GM21786 (cell line): ENCODE data around the gene LDLRAD3.
A peak's percentile ranks its signal among the peaks of the same experiment; 100 is the strongest.
"Not testable (repeated sequence)": the region's sequence is repeated elsewhere in the genome, so short reads cannot be mapped to it uniquely, and the experiment has no call there.

Experiments
- ATAC-seq: cut with Tn5 transposase; IDR thresholded peaks from one replicate; pipeline ENCODE4 v1.9.1; 2021; ENCODE audit not compliant: unreplicated experiment

The LDLRAD3 gene, protein sequence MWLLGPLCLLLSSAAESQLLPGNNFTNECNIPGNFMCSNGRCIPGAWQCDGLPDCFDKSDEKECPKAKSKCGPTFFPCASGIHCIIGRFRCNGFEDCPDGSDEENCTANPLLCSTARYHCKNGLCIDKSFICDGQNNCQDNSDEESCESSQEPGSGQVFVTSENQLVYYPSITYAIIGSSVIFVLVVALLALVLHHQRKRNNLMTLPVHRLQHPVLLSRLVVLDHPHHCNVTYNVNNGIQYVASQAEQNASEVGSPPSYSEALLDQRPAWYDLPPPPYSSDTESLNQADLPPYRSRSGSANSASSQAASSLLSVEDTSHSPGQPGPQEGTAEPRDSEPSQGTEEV

DNA sequence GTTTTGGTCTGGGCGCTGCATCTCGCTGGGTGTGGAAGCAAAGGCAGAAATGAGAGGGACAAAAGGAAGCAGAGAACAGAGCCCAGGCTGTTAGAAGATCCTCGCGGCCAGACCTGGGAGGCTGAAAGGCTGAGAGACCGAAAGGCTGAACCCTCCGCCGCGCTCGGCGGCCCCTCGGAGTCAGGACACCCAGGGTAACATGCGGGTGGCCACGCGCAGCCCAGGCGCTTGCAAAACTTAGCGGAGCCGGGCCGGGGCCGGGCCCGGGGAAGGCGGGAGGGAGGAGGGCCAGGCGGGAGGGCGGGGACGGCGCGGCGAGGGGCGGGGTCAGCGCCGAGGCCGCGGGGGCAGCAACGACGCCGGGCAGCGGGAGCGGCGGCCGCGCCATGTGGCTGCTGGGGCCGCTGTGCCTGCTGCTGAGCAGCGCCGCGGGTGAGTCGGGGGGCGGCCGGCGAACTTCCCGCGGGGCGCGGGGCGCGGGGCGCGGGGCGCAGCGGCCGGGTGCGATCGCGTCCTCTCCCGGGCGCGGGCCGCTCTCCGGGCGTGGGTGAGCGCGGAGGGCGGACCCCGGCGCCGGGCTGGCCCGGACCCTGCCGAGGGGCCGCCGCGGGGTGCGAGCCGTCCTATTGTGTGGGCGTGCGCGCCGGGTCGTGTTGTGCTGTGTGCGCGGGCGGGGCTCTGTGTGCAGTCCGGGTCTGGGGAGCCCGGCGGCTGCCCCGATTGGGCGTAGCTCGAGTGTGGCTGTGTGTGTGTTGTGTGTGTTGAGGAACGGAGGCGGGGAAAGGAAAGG lies at the start of gene LDLRAD3:
Gene LDLRAD3 (plus strand): TSS at position 350 of the 790 bp plus-strand sequence. CDS start 37 bp downstream, at position 387.
- ATAC-seq, result peak; percentile 67

DNA sequence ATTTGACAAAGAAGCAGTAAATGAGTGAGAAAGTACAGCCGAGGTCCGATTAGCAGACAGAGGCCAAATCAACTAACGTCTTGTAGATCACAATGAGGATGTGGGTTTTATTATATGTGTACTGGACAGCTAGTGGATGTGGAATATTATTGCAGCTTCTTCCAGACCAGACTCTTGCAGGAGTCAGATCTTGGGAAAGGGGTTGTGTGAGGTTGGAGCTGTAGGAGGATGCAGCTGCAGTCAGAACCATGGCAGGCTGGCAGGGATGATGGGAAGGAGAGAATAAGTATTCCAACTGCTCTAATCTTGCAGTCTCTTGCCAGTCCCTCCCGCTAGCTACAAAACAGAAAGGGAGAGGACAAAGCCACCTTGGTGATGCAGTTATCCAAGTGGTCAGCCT lies 46.8 kb upstream of the LDLRAD3 start:
- no peak for ATAC-seq

DNA sequence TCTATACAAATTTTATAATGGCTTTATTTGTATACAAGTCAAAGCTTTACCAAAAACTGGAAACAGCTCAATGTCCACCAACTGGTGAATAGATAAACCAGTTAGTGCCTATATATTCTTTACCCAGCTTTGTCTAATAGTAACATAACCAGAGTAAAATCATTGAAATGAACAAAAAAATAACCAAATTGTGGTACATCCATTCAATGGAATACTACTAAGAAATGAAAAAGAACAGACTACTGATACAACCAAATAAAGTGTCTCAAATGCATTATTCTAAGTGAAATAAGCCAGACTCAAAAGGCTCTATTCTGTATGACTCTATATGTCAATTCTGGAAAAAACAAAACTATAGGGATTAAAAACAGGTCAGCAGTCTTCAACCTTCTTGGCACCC lies 40.9 kb upstream of the LDLRAD3 start:
- ATAC-seq, result no peak

DNA sequence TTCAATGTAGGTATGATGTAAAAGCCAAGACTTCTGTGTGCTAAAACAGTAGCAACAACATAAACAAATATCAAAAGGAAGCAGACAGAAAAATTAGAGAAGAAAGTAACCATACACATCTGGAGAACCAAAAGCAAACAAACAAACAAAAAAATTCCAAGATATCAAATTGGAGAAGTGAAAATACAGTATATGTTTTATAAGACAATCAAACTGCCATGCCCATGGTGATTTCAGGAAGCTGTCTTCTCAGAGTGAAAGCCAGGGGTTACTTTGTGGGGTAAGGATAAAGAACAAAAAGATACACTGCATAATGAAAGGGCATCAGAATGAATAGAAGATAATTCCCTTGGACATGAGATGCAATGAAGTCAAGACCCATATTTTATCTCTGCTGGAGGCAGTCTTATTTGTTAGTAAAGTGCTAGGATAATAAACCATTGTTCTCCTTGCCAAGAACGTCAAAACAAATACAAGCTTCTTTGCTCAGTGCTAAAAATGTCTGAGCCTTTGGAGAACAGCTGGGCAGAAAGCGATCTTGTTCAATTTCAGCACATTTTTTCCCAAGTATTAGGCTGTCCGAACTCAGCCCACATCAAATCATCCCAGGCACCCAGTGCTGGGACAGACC lies 38.1 kb upstream of the LDLRAD3 start:
- no peak for ATAC-seq

DNA sequence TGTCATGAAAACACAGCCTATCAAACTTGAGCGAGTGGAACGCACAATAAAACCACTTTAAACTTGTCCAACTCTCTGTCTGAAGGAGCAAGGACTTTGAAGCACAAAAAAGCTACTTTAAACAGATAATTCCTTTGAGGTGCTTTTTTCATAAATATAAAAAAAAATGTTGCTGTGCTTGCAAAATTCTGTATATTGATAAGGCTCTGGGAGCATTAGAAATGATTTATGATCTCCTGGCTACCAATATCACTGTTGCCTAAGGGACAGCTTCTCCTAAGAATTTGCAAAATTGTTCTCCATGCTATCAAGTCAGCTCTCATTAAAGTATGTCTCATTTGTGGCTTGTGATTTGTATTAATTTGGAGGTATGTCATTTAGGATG lies 37.6 kb upstream of the LDLRAD3 start:
- ATAC-seq, result no peak

DNA sequence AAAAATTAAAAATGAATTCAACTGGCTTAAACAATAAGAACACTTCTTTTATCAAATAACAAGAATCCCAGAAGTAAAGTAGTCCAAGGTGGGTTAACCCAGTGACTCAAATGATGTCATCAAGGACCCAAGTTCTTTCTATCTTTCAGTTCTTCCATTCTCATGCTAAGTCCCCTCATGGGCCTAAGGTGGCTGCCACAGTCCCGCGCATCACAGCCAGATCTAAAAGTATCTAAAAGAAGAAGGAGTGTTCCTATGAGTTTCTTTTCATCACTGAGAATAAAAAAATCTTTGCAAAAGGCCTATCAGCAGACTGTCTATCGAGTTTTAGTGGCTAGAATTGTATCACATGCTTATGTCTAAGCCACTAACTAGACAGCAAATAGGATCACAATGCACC lies 37.2 kb upstream of the LDLRAD3 start:
- ATAC-seq, result no peak

DNA sequence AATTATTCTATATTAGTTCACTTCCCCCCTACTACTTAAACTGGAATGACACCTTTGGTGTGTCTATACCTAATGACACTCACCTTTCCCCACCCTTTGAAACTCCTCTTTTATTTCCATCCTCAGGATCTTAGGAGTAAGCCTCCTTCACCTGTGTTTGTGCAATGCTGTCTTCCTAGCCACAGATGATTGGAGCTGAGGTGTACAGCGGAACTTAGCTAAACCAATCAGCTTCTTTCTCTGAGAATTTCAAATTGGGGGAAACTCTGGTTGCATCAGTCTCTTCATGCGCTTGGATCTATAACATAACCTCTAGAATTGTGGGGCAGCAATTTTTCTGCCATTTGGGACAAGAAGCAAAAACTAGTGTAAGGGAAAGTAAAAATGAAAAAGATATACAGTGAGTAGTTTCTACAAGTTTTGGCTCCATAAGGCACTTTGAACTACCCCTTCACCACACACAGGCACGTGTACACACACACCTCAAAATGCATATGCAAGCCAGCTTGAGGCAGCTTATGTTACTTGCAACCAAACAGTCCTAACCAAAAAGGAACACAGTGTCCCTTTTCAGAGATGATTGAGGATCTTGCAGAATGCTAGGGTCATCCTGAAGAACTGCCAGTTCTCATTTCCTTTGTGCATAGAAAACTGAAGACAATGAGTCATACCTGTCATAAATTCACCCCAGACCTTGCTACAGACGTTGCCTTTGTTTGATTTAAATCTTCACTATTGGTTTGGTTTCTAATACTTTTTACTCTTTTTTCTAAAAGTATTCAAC lies 36.0 kb upstream of the LDLRAD3 start:
- peak; percentile 85 for ATAC-seq

DNA sequence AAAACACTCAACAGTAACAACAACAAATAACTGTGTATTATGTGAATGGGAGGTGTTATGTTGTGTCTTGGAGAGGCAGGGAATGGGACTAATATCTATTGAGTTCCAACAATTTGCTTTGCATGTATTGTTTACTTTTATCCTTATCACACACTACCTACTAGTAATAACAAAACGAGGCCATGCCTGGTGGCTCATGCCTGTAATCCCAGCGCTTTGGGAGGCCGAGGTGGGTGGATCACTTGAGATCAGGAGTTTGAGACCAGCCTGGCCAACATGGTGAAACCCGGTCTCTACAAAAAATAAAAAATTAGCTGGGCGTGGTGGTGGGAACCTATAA lies 35.5 kb upstream of the LDLRAD3 start:
- ATAC-seq, result peak; percentile 8

DNA sequence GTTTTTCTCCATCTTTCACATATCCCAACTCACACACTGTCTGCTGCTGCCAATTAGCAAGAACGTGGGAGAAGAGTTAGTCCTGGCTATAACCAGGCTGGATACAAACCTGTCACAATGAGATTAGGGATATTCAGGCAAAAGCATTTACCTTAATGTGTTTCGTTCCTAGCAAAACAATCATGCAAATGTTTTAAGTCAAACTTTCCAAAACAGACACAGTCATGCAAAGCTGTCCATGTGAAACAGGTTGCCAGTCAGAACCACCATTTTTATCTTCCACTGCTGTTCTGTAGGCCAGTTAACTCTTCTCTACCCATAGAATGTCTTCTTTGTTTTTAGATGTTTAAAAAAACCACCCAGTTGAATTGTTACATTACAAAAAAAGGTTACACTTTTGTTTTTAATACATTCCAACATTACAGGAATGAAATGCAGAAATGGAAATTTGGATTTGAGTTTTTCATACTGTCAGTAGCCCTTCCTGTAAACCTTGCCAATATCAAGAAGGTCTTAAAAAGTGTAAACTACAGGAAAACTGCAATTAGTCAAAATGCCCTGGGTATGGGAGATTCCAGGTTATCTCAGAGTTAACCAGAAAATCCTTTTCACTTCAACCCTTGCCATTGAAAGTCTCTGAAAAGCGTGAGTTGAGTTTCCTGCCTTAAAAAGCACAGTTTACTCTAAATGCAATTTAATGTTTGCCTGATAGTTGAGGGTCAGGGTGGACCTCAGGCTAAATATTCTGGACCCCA lies 34.2 kb upstream of the LDLRAD3 start:
- no peak for ATAC-seq

DNA sequence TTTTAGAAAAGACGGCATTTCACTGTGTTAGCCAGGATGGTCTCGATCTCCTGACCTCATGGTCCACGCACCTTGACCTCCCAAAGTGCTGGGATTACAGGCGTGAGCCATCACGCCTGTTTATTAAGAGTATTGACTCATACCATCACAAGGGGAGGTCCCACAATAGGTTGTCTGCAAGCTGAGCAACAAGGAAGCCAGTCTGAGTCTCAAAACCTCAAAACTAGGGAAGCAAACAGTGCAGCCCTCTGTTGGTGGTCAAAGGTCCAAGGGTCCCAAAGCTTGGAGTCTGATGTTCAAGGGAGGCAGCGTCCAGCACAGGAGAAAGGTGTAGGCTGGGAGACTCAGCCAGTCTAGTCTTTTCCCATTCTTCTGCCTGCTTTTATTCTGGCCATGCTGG lies 32.8 kb upstream of the LDLRAD3 start:
- no peak for ATAC-seq

DNA sequence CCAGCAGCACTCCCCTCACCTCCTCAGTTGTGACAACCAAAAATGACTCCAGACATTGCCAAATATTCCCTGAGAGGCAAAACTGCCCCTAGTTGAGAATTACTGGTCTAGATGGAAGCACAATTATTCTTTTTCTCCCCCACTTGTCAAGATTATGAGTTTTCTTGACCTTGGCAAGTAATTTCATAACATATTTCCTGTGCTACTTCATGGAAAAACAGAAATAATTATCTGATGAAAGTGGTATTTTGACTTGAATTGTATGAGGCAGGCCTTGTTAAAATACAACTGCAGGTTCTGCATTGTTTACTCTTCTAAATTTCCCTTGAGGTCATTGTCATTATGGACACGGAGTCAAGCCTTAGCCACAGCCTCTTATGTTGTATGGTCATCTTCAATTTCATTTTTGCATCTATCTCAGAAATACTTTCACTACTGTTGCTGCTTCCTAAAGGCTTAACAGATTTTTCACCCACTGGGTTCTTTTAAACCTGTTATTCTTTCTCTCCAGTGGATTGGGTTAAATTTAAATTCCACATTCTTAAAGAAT lies 32.2 kb upstream of the LDLRAD3 start:
- ATAC-seq, result no peak

DNA sequence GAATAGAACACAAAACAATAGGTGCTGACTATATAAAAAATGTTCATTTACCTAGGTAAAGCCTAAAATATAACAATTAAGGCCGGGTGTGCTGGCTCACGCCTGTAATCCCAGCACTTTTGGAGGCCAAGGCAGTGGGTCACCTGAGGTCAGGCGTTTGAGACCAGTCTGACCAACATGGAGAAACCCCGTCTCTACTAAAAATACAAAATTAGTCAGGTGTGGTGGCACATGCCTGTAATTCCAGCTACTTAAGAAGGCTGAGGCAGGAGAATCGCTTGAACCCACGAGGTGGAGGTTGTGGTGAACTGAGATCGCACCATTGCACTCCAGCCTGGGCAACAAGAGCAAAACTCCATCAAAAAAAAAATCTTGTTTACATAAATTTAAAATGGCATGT lies 31.4 kb upstream of the LDLRAD3 start:
- not testable (repeated sequence) for ATAC-seq

DNA sequence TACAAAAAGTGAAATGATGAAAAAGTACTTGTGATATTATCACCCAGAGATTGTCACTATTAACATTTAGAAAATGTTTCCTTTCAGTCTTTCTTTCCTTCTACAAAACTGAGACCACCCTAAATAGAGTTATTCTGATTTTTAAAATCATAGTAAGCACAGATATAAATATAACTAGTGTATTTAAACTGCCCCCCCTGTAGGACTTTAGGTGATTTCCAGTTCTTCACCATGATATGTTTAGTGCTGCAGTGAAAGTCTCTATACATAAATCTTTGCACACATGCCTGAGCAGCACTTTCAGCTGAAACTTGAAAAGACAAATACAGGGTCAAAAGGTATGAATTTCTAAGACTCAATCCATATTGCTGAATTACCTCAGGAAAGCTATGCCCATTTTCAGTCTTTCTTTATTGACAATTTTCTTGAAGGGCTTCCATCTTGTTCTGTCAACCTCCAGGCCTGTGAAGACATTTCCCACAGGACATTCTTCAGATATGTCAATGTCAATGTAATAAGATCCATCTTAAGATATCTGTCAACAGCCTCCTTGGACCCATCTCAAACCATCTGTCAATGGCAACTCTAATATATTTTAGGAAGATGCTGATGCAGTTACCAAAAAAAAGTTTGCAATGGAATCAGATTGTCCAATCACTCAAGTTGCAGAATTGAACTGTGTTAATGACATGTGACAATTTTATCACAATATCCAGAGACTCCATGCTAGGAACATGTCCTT lies 30.8 kb upstream of the LDLRAD3 start:
- no peak for ATAC-seq

DNA sequence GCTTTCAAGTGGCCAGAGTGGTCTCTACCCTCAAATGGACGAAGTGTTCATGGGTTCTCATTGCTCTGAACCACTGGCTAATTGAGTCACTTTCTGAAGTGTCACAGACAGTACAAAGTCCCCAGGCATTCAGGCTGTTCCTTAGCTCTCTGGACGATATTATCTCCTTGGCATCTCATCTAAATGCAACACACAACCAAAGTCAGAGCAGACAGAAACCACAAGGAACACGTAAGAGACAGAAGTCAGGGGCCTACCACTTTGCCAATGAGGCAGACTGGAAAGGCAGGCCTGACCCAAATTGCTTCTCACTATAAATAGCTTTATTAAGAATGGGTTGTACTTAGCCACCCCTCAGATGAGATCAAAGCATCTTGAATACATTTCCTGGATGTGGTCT lies 29.0 kb upstream of the LDLRAD3 start:
- no peak for ATAC-seq

DNA sequence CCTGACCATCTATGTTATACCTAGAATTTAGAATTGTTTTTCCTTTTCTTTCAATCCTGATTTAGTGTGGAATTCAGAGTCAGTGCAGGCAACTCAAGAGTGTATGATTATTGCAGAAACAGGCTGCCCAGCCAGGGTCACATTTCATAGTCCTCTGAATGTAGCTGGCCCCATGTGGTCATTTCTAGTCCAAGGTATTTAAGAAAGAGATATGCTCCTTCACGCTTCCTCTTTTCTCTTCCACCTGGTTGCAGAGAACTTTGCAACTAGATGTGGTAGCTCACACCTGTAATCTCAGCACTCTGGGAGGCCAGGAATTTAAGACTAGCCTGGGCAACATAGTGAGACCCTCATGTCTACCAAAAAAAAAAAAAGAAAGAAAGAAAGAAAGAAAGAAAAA lies 27.6 kb upstream of the LDLRAD3 start:
- no peak for ATAC-seq

DNA sequence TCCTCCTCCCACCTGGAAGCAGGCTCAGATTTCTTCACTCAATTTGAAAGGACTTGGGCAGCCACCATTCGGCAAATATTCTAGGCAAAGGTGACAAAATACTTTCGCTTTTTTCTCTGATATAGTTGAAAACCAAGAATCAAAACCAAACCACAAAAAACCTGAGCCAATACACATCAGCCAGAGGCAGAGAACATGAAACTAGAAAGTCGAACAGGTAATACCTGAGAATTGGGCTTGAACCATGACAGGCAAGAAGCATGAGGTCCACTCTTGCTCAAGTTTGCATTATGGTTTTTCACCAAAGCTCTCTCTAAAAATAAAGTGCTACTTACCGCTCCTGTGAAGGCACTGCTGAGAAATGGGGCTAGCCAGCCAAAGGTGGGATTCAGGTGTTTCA lies 26.2 kb upstream of the LDLRAD3 start:
- ATAC-seq, result peak; percentile 64

DNA sequence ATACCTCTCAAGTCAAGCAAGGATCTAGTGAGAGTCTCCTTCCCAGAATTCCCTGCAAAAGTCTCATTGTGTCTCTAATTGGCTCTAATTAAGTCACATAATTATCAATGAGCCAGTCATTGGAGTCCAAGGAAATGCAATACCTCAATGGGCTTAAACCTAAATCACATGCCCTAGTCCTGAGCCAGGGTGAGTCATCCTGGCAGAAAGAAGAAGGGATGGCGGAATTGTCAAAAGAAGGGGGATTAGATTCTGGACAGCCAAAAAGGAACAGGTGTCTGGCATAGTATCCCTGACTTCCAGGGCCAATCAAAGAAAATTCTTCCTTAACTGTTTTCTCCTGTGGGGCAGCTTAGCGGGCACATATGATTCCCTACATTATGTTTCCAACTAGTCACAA lies 25.1 kb upstream of the LDLRAD3 start:
- no peak for ATAC-seq

DNA sequence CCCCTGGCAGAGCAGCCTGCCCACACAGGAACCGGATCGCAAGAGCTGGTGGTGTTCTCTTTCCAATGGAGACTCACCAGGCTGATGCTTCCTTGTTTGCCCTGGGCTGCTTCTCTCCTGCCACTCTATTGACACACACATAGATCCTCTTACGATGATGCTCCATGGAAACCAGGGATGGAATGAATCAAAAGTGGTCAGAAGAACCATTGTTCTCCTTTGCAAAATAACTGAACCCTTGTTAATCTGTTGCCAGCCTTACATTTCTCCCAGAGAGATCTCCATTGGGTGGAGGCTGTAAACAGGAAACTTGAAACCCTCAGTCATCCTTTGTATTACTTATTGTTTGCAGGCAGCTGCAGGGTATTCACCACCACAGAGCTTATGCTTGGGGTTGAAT lies 24.6 kb upstream of the LDLRAD3 start:
- no peak for ATAC-seq

DNA sequence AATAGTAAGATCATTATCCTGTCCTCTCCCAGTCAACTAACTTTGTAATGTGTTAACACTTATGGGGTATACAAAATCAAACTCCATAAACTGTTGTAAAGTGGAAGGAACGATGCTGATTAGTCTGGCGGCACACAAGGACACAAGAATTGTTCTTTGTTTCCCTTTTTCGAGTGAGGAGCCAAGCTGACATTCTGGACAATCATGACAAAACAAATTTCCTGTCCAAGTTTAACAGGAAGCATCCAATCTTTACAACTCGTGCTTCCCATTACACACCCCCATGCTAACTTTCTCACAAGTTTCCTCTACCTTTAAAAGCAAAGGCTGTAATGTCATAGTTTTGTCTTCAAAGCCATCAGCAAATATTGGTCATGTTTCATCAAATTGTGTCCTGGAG lies 20.4 kb upstream of the LDLRAD3 start:
- ATAC-seq, result no peak

DNA sequence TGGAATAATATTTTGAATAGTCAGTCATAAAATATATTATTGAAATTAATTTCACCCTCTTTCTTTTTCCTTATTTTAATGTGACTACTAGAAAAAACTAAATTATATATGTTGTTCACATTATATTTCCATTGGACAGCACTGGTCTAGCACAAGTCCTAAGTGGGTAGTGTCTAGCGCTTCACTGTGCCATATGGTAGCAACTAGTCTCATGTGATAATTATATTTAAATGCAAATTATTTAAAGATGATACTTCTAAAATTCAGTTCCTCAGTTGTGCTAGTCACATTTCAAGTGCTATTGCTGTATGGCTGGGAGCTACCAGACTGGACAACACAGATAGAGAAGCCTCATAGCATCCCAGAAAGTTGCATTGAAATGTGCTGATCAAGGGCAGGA lies 19.1 kb upstream of the LDLRAD3 start:
- ATAC-seq, result no peak
